SK-N-SH treated with all-trans-retinoic acid at 6 μM for 48 hours (cell line): ENCODE measurements around the gene NOP16.

Experiments
- ATAC-seq: fragments of 200-7000 bp; cut with Tn5 transposase; 3 replicates; pipeline ENCODE4 v1.9.1; 2020; ENCODE audit warnings: mild to moderate bottlenecking, moderate library complexity
- ARNTL ChIP-seq: fragments of 450-650 bp; formaldehyde crosslinking; IDR thresholded peaks from 2 replicates; pipeline ENCODE4 v1.5.0; 2020; ENCODE audit warnings: low read depth, mild to moderate bottlenecking, moderate library complexity, borderline replicate concordance
- CREB5 ChIP-seq: fragments of 250-450 bp; sonication (Bioruptor Pico); IDR thresholded peaks from 2 replicates; pipeline ENCODE4 v1.5.1; 2020; ENCODE audit warnings: low read depth, mild to moderate bottlenecking, moderate library complexity
- CSDC2 ChIP-seq: fragments of 250-450 bp; sonication (Bioruptor Pico); IDR thresholded peaks from 2 replicates; pipeline ENCODE4 v1.5.0; 2020; ENCODE audit warnings: mild to moderate bottlenecking, moderate library complexity
- ESRRG ChIP-seq: fragments of 250-450 bp; sonication (Bioruptor Pico); IDR thresholded peaks from 2 replicates; pipeline ENCODE4 v1.6.1; 2021; ENCODE audit warnings: mild to moderate bottlenecking
- ISL1 ChIP-seq: fragments of 250-450 bp; sonication (Bioruptor Pico); IDR thresholded peaks from 2 replicates; pipeline ENCODE4 v2.1.2; 2022; ENCODE audit warnings: mild to moderate bottlenecking, moderate library complexity
- OSR1 ChIP-seq: fragments of 250-450 bp; sonication (Bioruptor Pico); IDR thresholded peaks from 2 replicates; pipeline ENCODE4 v1.8.0; 2022; ENCODE audit warnings: moderate library complexity, mild to moderate bottlenecking, inconsistent platforms
- POU6F1 ChIP-seq: fragments of 250-450 bp; sonication (Bioruptor Pico); IDR thresholded peaks from 2 replicates; pipeline ENCODE4 v1.8.0; 2021; ENCODE audit warnings: low read depth, mild to moderate bottlenecking, moderate library complexity, borderline replicate concordance
- PPARA ChIP-seq: fragments of 250-450 bp; sonication (Bioruptor Pico); IDR thresholded peaks from 2 replicates; pipeline ENCODE4 v1.5.0; 2020; ENCODE audit warnings: mild to moderate bottlenecking, borderline replicate concordance
- RARB ChIP-seq: fragments of 250-450 bp; sonication (Bioruptor Pico); IDR thresholded peaks from 2 replicates; pipeline ENCODE4 v1.8.0; 2021; ENCODE audit warnings: mild to moderate bottlenecking, moderate library complexity
- SNAI2 ChIP-seq: fragments of 250-450 bp; sonication (Bioruptor Pico); IDR thresholded peaks from 2 replicates; pipeline ENCODE4 v1.5.0; 2020; ENCODE audit warnings: mild to moderate bottlenecking, moderate library complexity
- TCF4 ChIP-seq: fragments of 250-450 bp; sonication (Bioruptor Pico); IDR thresholded peaks from 2 replicates; pipeline ENCODE4 v1.8.0; 2021; ENCODE audit warnings: mild to moderate bottlenecking, moderate library complexity, borderline replicate concordance
- TOX ChIP-seq: fragments of 250-450 bp; sonication (Bioruptor Pico); IDR thresholded peaks from 2 replicates; pipeline ENCODE4 v1.8.0; 2021; ENCODE audit warnings: mild to moderate bottlenecking, moderate library complexity, borderline replicate concordance
- TSHZ2 ChIP-seq: fragments of 250-450 bp; sonication (Bioruptor Pico); IDR thresholded peaks from 2 replicates; pipeline ENCODE4 v1.5.0; 2020; ENCODE audit warnings: mild to moderate bottlenecking, moderate library complexity
- ZFP3 ChIP-seq: fragments of 250-450 bp; sonication (Bioruptor Pico); IDR thresholded peaks from 2 replicates; pipeline ENCODE4 v1.5.0; 2020; ENCODE audit warnings: mild to moderate bottlenecking, moderate library complexity
- ZFP30 ChIP-seq: fragments of 450-650 bp; formaldehyde crosslinking; IDR thresholded peaks from 2 replicates; pipeline ENCODE4 v1.5.0; 2022; ENCODE audit warnings: mild to moderate bottlenecking, moderate library complexity
- ZNF565 ChIP-seq: fragments of 450-650 bp; formaldehyde crosslinking; conservative IDR thresholded peaks from 2 replicates; pipeline ENCODE4 v1.5.0; 2020; ENCODE audit warnings: low read depth, mild to moderate bottlenecking, moderate library complexity
- TF ChIP-seq, protein P1 (sequence below): fragments of 250-450 bp; sonication (Bioruptor Pico); IDR thresholded peaks from 2 replicates; pipeline ENCODE4 v1.8.0; 2020; ENCODE audit warnings: mild to moderate bottlenecking, moderate library complexity, borderline replicate concordance

Gene NOP16

GRCh38 chr5:176341325-176342157 lies 46.9 kb downstream of the NOP16 start:
- ATAC-seq, result no peak
- TF ChIP-seq POU6F1 (CRISPR knock-in tag), result no peak
- no peak for TF ChIP-seq OSR1 (CRISPR knock-in tag)

DNA sequence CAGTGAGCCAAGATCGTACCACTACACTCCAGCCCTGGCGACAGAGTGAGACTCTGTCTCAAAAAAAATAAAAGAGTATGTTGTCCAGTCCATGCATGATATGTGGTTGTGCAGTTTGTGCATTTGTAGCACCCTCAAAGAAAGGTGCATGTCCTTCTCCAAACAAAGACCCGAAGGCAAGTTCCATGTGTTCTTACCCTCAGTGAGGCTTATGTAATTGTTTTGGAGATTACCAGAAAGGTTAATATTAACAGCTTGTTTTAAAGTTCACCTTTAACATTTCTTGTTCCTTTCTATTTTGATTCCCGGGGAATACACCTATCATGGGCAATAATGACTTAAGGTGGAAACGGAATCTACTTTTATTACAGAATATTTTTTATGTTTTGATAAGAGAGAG lies 49.1 kb downstream of the NOP16 start:
- TF ChIP-seq ARNTL (CRISPR knock-in tag), result no peak
- no peak for TF ChIP-seq PPARA (CRISPR knock-in tag)
- TF ChIP-seq ESRRG, result no peak
- no peak for TF ChIP-seq TSHZ2 (CRISPR knock-in tag)
- TF ChIP-seq, protein P1, sequence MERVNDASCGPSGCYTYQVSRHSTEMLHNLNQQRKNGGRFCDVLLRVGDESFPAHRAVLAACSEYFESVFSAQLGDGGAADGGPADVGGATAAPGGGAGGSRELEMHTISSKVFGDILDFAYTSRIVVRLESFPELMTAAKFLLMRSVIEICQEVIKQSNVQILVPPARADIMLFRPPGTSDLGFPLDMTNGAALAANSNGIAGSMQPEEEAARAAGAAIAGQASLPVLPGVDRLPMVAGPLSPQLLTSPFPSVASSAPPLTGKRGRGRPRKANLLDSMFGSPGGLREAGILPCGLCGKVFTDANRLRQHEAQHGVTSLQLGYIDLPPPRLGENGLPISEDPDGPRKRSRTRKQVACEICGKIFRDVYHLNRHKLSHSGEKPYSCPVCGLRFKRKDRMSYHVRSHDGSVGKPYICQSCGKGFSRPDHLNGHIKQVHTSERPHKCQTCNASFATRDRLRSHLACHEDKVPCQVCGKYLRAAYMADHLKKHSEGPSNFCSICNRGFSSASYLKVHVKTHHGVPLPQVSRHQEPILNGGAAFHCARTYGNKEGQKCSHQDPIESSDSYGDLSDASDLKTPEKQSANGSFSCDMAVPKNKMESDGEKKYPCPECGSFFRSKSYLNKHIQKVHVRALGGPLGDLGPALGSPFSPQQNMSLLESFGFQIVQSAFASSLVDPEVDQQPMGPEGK, result no peak
- no peak for TF ChIP-seq CREB5
- TF ChIP-seq TOX (CRISPR knock-in tag), result no peak
- TF ChIP-seq ZFP30 (CRISPR knock-in tag), result no peak
- no peak for TF ChIP-seq ZNF565 (CRISPR knock-in tag)
- TF ChIP-seq CSDC2 (CRISPR knock-in tag), result no peak
- no peak for TF ChIP-seq TCF4 (CRISPR knock-in tag)
- no peak for ATAC-seq

DNA sequence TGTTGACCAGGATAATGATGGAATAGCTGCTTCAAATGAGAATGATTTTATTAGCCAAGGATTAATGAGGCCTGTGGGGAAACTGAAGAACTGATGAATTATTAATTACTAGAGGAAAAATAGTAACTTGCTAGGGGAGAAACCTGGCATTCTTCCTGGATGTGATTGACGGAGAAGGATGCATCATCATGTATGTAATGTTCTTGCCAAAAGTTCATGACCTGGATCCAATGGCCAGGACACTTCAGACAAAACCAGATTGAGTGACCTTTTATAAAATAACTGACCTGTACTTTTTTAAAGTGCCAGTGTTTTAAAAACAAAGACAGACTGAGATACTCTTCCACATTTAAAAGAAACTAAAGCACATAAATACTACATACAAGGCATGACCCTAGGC lies 50.5 kb downstream of the NOP16 start:
- TF ChIP-seq ZFP3 (no peak), CSDC2 (CRISPR knock-in tag) (no peak), TCF4 (CRISPR knock-in tag) (no peak), RARB (CRISPR knock-in tag) (no peak), TOX (CRISPR knock-in tag) (no peak), SNAI2 (CRISPR knock-in tag) (no peak), ZNF565 (CRISPR knock-in tag) (no peak), ESRRG (no peak), ISL1 (CRISPR knock-in tag) (no peak)
- TF ChIP-seq, protein P1, result no peak
- TF ChIP-seq, all 23 proteins: peak for 0
- ATAC-seq, result no peak
